ENCODE measurements around the gene MACROD2.

DNA sequence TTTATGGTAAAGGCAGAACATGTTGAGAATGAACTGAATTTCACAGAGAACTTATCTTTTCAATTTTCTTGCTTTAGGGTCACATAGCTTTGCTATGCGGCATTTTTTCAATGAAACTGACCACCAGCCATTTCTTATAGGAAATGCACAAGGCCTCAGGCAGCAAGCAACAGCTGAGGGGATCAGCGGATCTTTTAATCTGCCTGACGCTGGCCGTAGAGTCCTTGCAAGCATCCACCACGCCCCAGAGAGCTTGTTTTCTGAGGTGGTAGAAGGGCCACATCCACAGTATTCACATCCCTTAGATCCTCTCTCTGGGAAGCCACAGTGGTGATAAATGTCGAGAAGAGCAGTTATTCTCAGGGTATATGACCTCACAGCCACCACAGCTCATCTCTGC is 307.8 kb downstream of the MACROD2 start:
- TF ChIP-seq, protein P1, sequence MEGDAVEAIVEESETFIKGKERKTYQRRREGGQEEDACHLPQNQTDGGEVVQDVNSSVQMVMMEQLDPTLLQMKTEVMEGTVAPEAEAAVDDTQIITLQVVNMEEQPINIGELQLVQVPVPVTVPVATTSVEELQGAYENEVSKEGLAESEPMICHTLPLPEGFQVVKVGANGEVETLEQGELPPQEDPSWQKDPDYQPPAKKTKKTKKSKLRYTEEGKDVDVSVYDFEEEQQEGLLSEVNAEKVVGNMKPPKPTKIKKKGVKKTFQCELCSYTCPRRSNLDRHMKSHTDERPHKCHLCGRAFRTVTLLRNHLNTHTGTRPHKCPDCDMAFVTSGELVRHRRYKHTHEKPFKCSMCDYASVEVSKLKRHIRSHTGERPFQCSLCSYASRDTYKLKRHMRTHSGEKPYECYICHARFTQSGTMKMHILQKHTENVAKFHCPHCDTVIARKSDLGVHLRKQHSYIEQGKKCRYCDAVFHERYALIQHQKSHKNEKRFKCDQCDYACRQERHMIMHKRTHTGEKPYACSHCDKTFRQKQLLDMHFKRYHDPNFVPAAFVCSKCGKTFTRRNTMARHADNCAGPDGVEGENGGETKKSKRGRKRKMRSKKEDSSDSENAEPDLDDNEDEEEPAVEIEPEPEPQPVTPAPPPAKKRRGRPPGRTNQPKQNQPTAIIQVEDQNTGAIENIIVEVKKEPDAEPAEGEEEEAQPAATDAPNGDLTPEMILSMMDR (IDR thresholded peaks at IDR 0.05 in 2 of 3, conservative IDR thresholded peaks at IDR 0.05 in 1 of 3; ENCODE audit: borderline replicate concordance in 1 of 3, insufficient read depth in 1 of 3, low read depth in 2 of 3, low read length in 2 of 3): no peak
- TF ChIP-seq TCF7L2 (IDR thresholded peaks at IDR 0.05; ENCODE audit: borderline replicate concordance, extremely low read depth, insufficient read depth, insufficient read length) (no peak), JUND (IDR thresholded peaks at IDR 0.05) (no peak), POLR2A (IDR thresholded peaks at IDR 0.05; ENCODE audit: borderline replicate concordance, extremely low read depth, insufficient read depth, insufficient read length) (no peak), EZH2phosphoT487 (IDR thresholded peaks at IDR 0.05; ENCODE audit: borderline replicate concordance) (no peak), POLR2AphosphoS5 (IDR thresholded peaks at IDR 0.05; ENCODE audit: low read depth, low read length) (no peak)
- TF ChIP-seq, protein P2, sequence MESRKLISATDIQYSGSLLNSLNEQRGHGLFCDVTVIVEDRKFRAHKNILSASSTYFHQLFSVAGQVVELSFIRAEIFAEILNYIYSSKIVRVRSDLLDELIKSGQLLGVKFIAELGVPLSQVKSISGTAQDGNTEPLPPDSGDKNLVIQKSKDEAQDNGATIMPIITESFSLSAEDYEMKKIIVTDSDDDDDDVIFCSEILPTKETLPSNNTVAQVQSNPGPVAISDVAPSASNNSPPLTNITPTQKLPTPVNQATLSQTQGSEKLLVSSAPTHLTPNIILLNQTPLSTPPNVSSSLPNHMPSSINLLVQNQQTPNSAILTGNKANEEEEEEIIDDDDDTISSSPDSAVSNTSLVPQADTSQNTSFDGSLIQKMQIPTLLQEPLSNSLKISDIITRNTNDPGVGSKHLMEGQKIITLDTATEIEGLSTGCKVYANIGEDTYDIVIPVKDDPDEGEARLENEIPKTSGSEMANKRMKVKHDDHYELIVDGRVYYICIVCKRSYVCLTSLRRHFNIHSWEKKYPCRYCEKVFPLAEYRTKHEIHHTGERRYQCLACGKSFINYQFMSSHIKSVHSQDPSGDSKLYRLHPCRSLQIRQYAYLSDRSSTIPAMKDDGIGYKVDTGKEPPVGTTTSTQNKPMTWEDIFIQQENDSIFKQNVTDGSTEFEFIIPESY (IDR thresholded peaks at IDR 0.05; ENCODE audit: extremely low read depth, insufficient replicate concordance, low read length): no peak

Data from HCT116 (cell line).